ENCODE measurements around the gene CSPG5.

Gene CSPG5

DNA sequence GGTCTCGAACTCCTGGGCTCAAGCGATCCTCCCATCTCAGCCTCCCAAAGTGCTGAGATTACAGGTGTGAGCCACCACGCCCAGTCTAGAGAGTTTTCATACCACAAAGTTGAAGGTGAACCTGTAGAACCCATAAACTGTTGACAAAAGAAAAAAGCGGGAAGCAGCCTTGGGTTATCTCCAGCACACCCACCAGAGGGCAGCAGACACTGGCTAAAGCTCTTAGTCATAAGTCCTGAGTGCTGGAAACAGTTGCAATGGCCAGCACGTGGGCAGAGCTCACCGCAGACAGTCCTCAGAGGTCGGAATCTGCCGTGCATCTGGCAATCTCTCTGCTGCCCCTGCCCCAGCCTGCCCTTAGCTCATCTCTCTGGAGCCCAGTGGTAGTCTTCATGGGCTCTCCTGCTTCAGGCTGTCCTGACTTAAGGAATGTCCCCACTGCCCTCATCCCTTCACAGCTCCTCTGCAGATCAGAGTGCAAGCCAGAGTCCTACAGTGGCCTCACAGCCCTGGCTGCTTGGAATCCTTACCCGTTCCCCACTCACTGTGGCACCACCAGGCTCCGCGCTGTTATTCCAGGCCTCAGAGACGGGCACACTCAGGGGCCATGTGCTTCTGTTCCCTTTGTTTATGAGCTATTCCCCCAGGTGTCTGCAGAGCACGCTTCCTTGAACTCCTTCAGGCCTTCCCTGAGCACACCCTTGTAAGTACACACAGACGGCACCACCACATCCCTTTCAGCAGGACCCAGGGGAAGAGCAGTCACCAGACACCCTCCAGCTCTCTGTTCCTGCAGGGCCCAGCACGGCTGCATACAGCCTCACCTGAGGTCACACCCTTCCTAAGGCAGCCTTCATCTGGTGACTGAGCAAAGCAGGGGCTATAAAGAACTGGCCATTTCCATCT is 56.3 kb downstream of the CSPG5 start:
- peak; percentile 80 for DNase-seq
- TF ChIP-seq, protein P1, sequence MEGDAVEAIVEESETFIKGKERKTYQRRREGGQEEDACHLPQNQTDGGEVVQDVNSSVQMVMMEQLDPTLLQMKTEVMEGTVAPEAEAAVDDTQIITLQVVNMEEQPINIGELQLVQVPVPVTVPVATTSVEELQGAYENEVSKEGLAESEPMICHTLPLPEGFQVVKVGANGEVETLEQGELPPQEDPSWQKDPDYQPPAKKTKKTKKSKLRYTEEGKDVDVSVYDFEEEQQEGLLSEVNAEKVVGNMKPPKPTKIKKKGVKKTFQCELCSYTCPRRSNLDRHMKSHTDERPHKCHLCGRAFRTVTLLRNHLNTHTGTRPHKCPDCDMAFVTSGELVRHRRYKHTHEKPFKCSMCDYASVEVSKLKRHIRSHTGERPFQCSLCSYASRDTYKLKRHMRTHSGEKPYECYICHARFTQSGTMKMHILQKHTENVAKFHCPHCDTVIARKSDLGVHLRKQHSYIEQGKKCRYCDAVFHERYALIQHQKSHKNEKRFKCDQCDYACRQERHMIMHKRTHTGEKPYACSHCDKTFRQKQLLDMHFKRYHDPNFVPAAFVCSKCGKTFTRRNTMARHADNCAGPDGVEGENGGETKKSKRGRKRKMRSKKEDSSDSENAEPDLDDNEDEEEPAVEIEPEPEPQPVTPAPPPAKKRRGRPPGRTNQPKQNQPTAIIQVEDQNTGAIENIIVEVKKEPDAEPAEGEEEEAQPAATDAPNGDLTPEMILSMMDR (IDR thresholded peaks at IDR 0.05), result peak; percentile 86
- H3K4me3 Mint-ChIP-seq, result no peak overlapping the region
- H3K9me3 Mint-ChIP-seq, result no peaks in the 10 kb centered on the region
- H3K36me3 Mint-ChIP-seq (ENCODE audit: low read depth), result no peaks in the 10 kb centered on the region
- peaks cover 6% of the 10 kb centered on the region for H3K27me3 Mint-ChIP-seq (ENCODE audit: low read depth, poor library complexity)
- H3K27ac Mint-ChIP-seq, result peak overlapping the region; percentile 49
- H3K4me1 Mint-ChIP-seq, result peaks cover 18% of the 10 kb centered on the region

DNA sequence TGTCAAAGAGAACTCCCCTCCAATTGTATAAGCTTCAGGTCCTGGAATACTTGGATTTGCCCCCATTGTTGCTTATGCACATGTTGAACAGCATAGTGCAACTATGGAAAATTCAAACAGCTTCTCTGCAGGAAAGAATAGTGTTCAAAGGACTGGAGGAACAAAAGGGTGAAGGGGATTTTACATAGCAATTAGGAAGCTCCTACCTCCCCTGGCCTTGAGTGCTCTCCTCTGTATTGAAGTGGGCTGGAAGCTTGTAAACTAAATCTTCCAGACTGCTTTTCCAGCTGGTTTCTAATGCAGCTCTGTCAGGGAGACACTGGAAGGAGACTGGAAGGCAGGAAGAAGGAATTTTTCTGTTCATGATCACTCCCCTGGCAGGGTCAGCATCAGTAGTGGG is 57.9 kb downstream of the CSPG5 start:
- H3K27ac Mint-ChIP-seq, result no peak overlapping the region
- TF ChIP-seq, protein P1 (IDR thresholded peaks at IDR 0.05), result no peak
- peaks cover 25% of the 10 kb centered on the region for H3K4me1 Mint-ChIP-seq
- no peak overlapping the region for H3K4me3 Mint-ChIP-seq
- H3K9me3 Mint-ChIP-seq, result no peaks in the 10 kb centered on the region
- H3K27me3 Mint-ChIP-seq (ENCODE audit: low read depth, poor library complexity), result peaks cover 6% of the 10 kb centered on the region
- no peak for DNase-seq
- no peaks in the 10 kb centered on the region for H3K36me3 Mint-ChIP-seq (ENCODE audit: low read depth)

DNA sequence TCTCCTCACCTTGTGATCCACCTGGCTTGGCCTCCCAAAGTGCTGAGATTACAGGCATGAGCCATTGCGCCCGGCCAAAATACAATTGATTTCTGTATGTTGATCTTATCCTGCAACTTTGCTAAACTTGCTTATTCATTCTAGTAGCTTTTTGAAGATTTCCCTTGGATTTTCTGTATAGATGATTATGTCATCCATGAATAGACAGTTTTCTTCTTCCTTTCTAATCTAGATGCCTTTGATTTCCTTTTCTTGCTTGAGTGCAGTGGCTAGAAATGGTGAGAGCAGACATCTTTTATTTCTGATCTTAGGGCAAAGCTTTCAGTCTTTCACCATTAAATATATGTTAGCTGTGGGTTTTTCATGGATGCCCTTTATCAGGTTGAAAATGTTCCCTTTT is 60.7 kb downstream of the CSPG5 start:
- Mint-ChIP-seq H3K9me3 (no peaks in the 10 kb centered on the region), H3K27me3 (ENCODE audit: low read depth, poor library complexity) (peaks cover 8% of the 10 kb centered on the region), H3K36me3 (ENCODE audit: low read depth) (no peaks in the 10 kb centered on the region), H3K4me3 (no peak overlapping the region), H3K27ac (no peak overlapping the region), H3K4me1 (peaks cover 38% of the 10 kb centered on the region)
- no peak for DNase-seq
- TF ChIP-seq, protein P1 (IDR thresholded peaks at IDR 0.05), result no peak

DNA sequence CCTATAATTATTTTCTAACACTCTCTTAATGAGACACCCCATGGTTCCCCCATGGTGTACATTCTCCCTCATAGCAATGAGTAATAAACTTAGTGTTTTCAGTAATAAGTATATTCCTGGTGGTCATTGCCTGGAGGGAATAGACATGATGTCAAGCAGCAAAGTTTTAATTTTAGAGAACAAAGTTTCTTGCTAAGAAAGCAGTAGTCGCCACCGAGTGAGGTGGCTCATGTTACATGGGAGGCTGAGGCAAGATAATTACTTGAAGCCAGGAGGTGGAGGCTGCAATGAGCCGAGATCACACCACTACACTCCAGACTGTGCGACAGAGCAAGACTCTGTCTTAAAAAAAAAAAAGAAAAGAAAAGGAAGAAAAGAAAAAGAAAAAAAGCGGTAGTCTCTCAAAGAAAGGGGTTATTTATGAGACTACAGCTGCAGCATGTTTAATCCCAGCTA is 62.8 kb downstream of the CSPG5 start:
- H3K27ac Mint-ChIP-seq, result peak overlapping the region; percentile 90
- peaks cover 42% of the 10 kb centered on the region for H3K4me1 Mint-ChIP-seq
- H3K36me3 Mint-ChIP-seq (ENCODE audit: low read depth), result peaks cover 7% of the 10 kb centered on the region
- TF ChIP-seq, protein P1 (IDR thresholded peaks at IDR 0.05), result no peak
- peak overlapping the region; percentile 37 for H3K4me3 Mint-ChIP-seq
- peaks cover 2% of the 10 kb centered on the region for H3K27me3 Mint-ChIP-seq (ENCODE audit: low read depth, poor library complexity)
- DNase-seq, result no peak
- no peaks in the 10 kb centered on the region for H3K9me3 Mint-ChIP-seq

DNA sequence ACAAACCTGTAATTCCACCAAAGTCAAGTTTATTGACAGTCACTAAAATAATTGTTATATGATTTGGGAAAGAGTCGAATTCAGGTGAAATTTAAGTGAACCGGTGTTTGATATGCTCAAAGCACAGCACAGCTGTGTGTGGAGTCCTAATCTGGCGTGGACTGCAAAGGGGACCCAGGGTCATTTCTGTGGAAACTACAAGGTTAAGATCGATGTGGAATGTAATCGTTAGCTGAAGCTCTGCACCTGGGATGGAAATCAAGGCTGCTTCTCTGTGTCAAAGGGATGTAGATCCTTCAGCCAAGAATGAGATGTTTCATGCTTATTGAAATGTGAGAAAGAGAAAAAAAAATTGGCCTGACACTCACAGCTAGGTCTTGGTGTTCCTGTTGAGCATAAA is 63.6 kb downstream of the CSPG5 start:
- TF ChIP-seq, protein P1 (IDR thresholded peaks at IDR 0.05), result no peak
- Mint-ChIP-seq H3K27ac (peak overlapping the region; percentile 27), H3K9me3 (no peaks in the 10 kb centered on the region), H3K4me3 (peak overlapping the region; percentile 72), H3K27me3 (ENCODE audit: low read depth, poor library complexity) (peaks cover 2% of the 10 kb centered on the region), H3K4me1 (peaks cover 37% of the 10 kb centered on the region), H3K36me3 (ENCODE audit: low read depth) (peaks cover 14% of the 10 kb centered on the region)
- no peak for DNase-seq
